Measurements from ENCODE around the gene PRSS16.
A peak's percentile ranks its signal among the peaks of the same experiment; 100 is the strongest.
"Not testable (repeated sequence)": the region's sequence is repeated elsewhere in the genome, so short reads cannot be mapped to it uniquely, and the experiment has no call there.

GRCh38 chr6:27213091-27213517, 34.4 kb upstream of the PRSS16 start:
- TF ChIP-seq CTCF (IDR thresholded peaks at IDR 0.05), result peak; percentile 63
- not testable (repeated sequence) for TF ChIP-seq ZFX (IDR thresholded peaks at IDR 0.05; ENCODE audit: borderline replicate concordance)
